ENCODE data around the gene STXBP1.

The STXBP1 gene

DNA sequence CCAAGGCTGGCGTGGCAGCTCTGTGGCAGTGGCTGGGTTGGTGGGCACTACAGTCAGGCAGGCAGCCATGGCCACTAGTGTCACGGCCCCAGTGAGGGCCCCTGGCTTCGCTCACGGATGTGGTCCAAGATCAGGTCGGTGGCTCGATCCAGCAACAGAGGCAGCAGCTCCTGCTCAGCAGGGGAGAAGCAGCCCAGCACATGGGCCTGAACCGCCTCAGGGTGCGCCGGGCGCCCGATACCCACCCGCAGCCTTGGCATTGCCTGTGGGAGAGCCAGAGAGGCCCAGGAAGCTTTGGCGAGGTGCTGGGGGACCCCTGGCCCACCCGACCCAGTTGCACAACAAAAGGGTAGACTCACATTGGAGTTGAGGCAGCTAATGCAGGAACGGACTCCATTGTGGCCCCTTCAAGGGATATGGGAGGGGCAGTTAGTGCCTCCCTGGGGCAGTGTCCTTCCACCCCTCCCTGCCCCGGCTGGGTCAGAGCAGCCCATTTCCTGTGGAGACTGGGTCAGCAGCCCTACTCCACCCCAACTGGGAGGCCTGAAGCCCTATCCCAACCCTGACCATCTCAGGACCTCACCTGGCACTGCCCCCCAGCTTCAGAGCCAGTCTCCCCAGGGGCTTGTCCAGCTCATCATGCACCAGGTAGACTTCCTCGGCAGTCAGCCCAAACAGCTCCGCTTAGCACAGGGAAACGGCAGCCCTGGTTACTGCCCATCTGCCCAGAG, 102.1 kb downstream of the STXBP1 start:
- Histone ChIP-seq H3K27ac (ENCODE audit: low read depth, low read length) (no peak overlapping the region), H3K27me3 (ENCODE audit: control insufficient read depth, low read length) (no peaks in the 10 kb centered on the region), H3K9me3 (ENCODE audit: control insufficient read depth, insufficient read depth, low read length) (no peaks in the 10 kb centered on the region), H4K20me1 (ENCODE audit: control insufficient read depth, insufficient read depth, low read depth, low read length) (no peaks in the 10 kb centered on the region), H3K4me2 (ENCODE audit: low read length) (peak overlapping the region; percentile 96), H3K4me3 (ENCODE audit: low read length) (peak overlapping the region; percentile 31), H3K79me2 (ENCODE audit: control insufficient read depth, low read length) (no peaks in the 10 kb centered on the region), H3K36me3 (ENCODE audit: control insufficient read depth, low read length) (no peaks in the 10 kb centered on the region), H3K9me2 (replicated peaks; ENCODE audit: control insufficient read depth, low read length) (no peaks in the 10 kb centered on the region), H3K4me1 (ENCODE audit: control insufficient read depth, low read length) (peaks cover 9% of the 10 kb centered on the region), H3F3A (ENCODE audit: control insufficient read depth, insufficient read depth) (no peaks in the 10 kb centered on the region)
- TF ChIP-seq, protein P1, sequence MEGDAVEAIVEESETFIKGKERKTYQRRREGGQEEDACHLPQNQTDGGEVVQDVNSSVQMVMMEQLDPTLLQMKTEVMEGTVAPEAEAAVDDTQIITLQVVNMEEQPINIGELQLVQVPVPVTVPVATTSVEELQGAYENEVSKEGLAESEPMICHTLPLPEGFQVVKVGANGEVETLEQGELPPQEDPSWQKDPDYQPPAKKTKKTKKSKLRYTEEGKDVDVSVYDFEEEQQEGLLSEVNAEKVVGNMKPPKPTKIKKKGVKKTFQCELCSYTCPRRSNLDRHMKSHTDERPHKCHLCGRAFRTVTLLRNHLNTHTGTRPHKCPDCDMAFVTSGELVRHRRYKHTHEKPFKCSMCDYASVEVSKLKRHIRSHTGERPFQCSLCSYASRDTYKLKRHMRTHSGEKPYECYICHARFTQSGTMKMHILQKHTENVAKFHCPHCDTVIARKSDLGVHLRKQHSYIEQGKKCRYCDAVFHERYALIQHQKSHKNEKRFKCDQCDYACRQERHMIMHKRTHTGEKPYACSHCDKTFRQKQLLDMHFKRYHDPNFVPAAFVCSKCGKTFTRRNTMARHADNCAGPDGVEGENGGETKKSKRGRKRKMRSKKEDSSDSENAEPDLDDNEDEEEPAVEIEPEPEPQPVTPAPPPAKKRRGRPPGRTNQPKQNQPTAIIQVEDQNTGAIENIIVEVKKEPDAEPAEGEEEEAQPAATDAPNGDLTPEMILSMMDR (IDR thresholded peaks at IDR 0.05; ENCODE audit: low read depth, low read length, poor library complexity, severe bottlenecking) = no peak
- TF ChIP-seq EZH2phosphoT487 (IDR thresholded peaks at IDR 0.05; ENCODE audit: borderline replicate concordance, low read length) = no peak

DNA sequence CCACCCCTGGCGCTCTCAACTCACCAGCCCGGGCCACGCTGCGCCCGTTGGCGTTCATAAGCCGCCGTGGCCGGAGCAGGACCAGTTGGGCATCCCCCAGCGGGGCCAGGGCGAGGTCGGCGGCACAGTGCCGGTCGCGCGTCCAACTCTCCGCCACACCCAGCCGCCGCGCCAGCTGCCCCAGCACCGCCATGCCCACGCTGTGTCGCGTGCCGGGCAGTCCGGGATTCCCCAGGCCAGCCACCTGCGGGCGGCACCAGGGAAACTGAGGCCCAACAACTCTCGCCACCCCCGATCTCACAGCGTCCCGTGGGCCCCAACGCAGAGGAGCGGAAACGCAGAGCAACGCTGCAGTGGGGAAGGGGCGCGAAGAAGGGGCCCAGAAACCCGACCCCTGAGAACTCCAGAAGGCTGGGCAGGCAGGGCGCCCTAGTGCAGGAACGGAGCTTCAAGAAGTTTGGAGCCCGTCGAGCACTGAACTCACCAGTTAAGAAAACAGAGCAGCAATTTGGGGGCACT, 102.9 kb downstream of the STXBP1 start:
- peak overlapping the region; percentile 96 for H3K4me2 ChIP-seq (ENCODE audit: low read length)
- H3K9me3 ChIP-seq (ENCODE audit: control insufficient read depth, insufficient read depth, low read length) = no peaks in the 10 kb centered on the region
- TF ChIP-seq, protein P1 (IDR thresholded peaks at IDR 0.05; ENCODE audit: low read depth, low read length, poor library complexity, severe bottlenecking) = no peak
- no peak for TF ChIP-seq EZH2phosphoT487 (IDR thresholded peaks at IDR 0.05; ENCODE audit: borderline replicate concordance, low read length)
- H3K36me3 ChIP-seq (ENCODE audit: control insufficient read depth, low read length) = no peaks in the 10 kb centered on the region
- no peaks in the 10 kb centered on the region for H3K9me2 ChIP-seq (replicated peaks; ENCODE audit: control insufficient read depth, low read length)
- H3K4me3 ChIP-seq (ENCODE audit: low read length) = peak overlapping the region; percentile 93
- no peaks in the 10 kb centered on the region for H3K27me3 ChIP-seq (ENCODE audit: control insufficient read depth, low read length)
- H3K27ac ChIP-seq (ENCODE audit: low read depth, low read length) = no peak overlapping the region
- no peaks in the 10 kb centered on the region for H4K20me1 ChIP-seq (ENCODE audit: control insufficient read depth, insufficient read depth, low read depth, low read length)
- H3K79me2 ChIP-seq (ENCODE audit: control insufficient read depth, low read length) = no peaks in the 10 kb centered on the region
- H3F3A ChIP-seq (ENCODE audit: control insufficient read depth, insufficient read depth) = no peaks in the 10 kb centered on the region
- peaks cover 17% of the 10 kb centered on the region for H3K4me1 ChIP-seq (ENCODE audit: control insufficient read depth, low read length)

DNA sequence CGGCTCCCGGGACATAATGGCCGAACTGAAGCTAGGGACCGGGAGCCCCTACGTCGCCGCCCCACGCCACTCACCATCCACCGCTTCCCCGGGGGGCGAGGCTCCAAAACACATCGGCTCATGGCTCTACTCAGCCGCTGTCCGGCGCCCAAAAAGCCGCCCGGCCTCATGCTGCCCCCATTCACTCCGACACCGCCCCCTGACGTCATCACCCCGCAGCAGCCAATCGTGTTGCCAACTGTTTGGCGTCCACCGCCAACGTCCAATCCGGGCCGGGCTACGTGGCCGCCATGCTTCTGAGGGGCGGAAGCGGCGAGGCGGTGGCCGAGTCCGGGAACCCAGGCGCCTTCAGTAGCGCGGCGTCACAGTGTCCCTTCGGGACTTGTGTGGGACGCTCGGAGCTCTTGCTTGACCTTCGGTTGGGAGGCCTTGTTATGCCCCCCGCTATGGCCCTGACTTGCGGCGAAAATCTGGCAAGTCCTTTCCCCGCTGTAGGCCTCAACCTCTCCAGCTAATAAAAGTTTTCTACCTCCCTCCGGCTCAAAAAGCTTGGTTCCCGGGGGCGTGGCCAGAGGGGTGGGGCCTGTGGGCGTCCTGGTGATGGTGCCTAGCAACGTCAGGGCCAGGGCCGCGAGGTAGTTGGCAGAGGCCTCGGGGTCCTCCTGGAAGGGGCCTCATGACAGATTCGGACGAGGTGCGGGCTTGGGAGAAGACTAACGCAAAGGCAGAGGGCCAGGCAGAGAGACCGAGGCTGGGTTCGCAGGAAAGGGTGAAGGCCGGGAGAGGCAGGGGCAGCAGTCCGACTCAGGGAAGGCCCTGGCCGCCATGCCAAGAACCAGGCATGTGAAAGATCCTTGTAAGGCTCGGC, 103.6 kb downstream of the STXBP1 start, which contains the start of the genes PTRH1 and TTC16:
Gene PTRH1, minus strand, starts transcription at position 194 of the 868 bp plus-strand sequence. Its CDS starts 24 bp downstream, at position 170.
Gene TTC16, plus strand, starts transcription at position 610 of the 868 bp plus-strand sequence. Its CDS starts 67 bp downstream, at position 677.
- H3F3A ChIP-seq (ENCODE audit: control insufficient read depth, insufficient read depth) = no peaks in the 10 kb centered on the region
- no peaks in the 10 kb centered on the region for H3K9me3 ChIP-seq (ENCODE audit: control insufficient read depth, insufficient read depth, low read length)
- H4K20me1 ChIP-seq (ENCODE audit: control insufficient read depth, insufficient read depth, low read depth, low read length) = no peaks in the 10 kb centered on the region
- peak within 1 kb of the TSS; percentile 96 for H3K4me2 ChIP-seq (ENCODE audit: low read length)
- H3K79me2 ChIP-seq (ENCODE audit: control insufficient read depth, low read length) = no peaks in the 10 kb centered on the region
- H3K4me1 ChIP-seq (ENCODE audit: control insufficient read depth, low read length) = peaks cover 23% of the 10 kb centered on the region
- no peaks in the 10 kb centered on the region for H3K36me3 ChIP-seq (ENCODE audit: control insufficient read depth, low read length)
- H3K27ac ChIP-seq (ENCODE audit: low read depth, low read length) = no peak within 1 kb of the TSS
- peak within 1 kb of the TSS; percentile 93 for H3K4me3 ChIP-seq (ENCODE audit: low read length)
- H3K27me3 ChIP-seq (ENCODE audit: control insufficient read depth, low read length) = no peaks in the 10 kb centered on the region
- TF ChIP-seq EZH2phosphoT487 (IDR thresholded peaks at IDR 0.05; ENCODE audit: borderline replicate concordance, low read length) = no peak
- TF ChIP-seq, protein P1 (IDR thresholded peaks at IDR 0.05; ENCODE audit: low read depth, low read length, poor library complexity, severe bottlenecking) = no peak
- no peaks in the 10 kb centered on the region for H3K9me2 ChIP-seq (replicated peaks; ENCODE audit: control insufficient read depth, low read length)
